ENCODE data around the gene MRPS24.

GRCh38 chr7:43825391-43825808 lies 43.9 kb downstream of the MRPS24 start:
- TF ChIP-seq POLR2A (IDR thresholded peaks at IDR 0.05; ENCODE audit: low read depth, low read length) = no peak
- no peak for TF ChIP-seq TAF1 (IDR thresholded peaks at IDR 0.05; ENCODE audit: borderline replicate concordance, low read depth, low read length)

All from GM12892 (cell line).